Endometrial microvascular endothelial cells (primary cell): ENCODE results near the gene ZC3H7A. TPM values are rescaled to one million over a fixed set of nuclear protein-coding genes. Genes with fewer than 3 reads are reported as not detected.

Experiments
- in situ Hi-C: cut with HindIII; loops from 2 replicates; pipeline ENCODE4 v1.10.0; 2017; ENCODE audit warnings: low sequenced_read_pairs, low pct_unique_long_range_greater_than_20kb; ENCODE audit errors: inconsistent ontology term
- total RNA-seq: library from RNA; depleted of rRNA; stranded (reverse); fragments of >200 nt; gene quantifications from one replicate; pipeline ENCODE4 v1.2.3, GENCODE V29; 2015; ENCODE audit errors: inconsistent ontology term

The ZC3H7A gene
- total RNA-seq, 1 donor from 2014 or later: 40.4 TPM

DNA sequence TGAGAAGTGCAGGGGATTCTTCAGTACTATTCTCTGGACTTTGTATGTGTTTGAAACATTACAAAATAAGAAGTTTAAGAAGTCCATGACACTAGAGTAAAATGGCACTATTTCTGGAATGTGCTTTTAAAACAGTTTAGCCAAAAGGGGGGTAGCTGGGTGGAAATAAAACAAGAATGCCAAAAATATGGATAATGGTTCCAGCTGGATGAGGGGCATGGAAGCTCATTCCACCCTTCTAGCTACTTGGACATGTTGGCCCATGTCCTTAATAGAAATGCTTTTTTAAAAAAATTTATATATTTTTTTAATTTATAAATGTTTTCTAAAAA is 13.1 kb downstream of the ZC3H7A start:
- in situ Hi-C loops: no loop called here

DNA sequence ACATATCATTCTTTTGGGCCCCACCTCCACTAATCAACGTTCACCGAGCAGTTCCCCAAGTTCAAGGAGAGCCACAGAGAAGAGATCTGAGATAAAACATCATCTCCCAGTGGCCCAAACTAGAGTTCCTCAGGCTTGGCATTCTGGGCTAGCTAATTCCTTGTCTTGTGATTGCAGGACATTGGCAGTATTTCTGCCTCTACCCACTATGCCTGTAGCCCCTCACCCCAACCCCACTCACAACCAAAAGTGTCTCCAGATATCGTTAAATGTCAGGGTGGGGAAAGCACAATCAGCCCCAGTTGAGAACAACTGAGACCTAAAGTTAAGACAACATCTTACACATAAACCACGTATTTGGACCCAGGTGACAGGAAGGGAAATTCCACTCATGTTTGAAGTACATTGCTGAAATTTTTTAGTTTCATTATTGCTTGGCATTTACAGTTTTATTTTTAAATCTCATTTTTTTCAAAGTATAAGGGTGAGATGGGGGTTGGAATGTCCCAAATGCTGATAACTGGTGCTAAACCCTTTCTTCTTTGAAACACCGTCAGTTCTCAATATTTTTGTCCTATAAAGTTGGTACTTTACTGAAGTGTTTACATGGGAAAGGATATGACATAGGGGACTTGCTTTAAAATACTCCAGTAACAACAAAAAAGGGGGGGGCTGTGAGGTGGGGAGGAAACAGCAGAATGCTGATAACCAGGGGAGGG is 13.6 kb downstream of the ZC3H7A start:
- in situ Hi-C loops: no loop called here

DNA sequence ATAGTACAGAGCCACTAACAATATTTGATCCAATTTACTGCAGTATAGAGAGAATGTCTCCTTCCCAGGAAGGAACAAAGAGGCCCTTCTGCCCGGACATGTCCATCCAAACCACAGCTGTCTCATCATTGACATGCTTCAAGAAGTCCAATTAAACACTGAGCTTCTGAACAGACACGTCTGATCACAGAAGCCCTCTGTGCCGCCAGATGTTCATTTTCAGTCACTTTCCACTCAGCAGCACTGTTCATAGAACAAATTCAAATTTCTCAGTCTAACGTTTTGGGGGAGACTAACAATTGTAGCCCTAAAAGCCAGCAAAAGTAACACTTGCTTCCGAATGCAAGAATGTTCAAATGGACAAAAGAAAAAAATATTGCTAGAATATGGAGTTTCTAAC is 15.3 kb downstream of the ZC3H7A start:
- in situ Hi-C loops: no loop called here

DNA sequence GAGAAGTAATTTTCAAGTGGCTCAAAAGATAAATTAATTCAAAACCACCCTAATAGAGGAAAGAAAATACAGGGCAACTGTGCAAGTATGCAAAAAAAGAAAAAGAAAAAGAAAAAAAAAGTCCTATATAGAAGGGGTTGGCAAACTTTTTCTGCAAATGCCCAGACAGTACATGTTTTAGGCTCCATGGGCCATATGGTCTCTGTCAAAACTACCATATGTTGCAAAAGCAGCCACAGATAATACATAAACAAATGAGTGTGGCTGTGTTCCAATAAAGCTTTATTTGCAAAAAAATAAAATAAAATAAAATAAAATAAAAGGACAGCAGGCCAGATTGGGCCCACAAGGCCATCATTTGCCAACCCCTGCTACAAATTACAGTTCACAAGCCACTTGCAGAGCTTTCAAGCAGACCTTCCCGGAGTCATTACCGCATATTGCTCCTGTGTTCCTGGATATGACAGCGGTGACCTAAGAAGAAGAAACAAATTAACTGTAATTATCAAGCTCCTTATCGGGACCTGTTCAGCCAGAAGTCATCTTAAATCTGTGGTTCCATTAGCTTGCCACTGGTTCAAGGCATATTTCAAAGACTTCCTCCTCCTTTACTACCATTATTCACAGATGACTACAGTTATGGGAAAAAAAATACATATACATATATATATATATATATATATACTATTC is 15.9 kb downstream of the ZC3H7A start:
- in situ Hi-C loops: no loop called here

DNA sequence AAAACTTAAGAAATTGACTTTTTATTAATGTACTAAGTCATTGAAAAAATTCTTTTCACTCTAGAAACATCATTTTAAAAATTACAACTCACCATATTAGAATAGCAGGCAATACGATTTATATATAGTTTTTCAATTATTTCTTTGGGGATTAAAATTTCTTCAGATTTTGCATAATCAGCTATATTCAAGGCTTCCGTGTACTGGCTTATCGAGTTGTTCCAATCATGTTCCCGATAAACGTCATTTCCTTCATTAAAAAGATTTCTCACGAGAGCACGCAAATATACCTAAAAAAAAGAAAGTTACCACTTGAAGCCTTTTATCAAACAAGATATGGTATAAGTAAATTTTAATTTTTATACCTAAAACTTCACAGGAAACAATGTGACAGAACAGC is 18.0 kb downstream of the ZC3H7A start:
- in situ Hi-C loops: no loop called here

DNA sequence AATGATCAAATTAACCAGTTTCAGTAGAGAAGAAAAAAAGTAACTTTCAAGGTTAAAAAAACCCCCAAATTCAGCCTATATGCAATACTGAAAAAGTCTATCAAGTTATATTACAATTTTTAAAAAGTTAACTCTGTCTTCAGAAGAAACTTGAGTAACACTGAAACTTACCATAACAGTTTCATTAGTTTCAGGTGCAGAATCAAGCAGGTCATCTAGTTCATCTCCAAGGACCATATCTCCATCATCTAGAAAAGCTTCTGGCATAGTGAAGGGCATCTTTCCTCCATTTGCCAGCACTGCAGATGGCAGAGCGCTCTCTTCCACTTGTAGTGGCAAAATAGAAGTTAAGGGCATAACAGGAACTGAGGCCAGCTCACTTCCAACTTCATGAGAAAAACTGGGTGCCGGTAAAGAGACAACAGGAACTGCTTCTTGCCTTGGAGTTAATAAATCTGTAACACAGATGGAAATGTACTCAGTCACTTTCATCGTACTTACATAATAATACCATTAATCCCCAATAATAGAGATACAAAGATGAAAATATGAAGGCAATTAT is 22.9 kb downstream of the ZC3H7A start:
- in situ Hi-C loops: no loop called here

DNA sequence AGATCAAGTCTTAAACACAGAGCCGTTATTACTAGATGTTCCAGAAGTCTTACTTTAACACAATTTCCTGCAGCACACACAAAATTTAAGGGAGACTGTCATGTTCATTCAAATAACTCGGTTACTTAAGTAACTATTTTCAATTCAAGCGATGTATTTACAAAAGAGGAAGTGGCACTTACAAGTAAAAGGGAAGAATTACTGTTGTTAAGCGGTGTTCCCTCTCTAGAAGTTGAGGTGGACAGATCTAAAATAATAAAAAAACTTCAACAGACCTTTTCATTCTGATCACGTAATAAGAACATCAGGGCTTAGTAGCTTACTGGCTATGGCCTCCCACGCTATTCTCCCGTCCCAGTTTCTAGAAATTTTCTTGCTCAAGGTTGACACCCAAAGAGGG is 28.2 kb downstream of the ZC3H7A start:
- in situ Hi-C loops: no loop called here

DNA sequence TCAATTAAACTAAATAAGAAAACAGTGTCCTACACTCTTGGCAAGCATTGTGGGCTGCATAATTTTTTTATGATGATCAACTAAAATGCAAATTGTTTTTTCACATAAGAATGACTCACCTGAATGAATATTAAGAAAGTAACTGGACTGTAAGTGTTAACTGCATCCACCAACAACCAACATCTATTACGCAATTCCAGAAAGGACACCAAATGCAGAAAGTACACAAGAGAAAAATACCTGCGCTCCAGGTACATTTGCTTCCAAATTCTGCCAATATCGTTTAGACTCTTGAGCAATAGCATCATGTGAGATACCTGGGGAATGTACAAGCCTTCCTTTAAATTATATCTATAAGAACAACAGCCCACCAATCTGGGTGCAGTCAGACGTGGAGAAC is 34.6 kb downstream of the ZC3H7A start:
- in situ Hi-C loops: no loop called here

DNA sequence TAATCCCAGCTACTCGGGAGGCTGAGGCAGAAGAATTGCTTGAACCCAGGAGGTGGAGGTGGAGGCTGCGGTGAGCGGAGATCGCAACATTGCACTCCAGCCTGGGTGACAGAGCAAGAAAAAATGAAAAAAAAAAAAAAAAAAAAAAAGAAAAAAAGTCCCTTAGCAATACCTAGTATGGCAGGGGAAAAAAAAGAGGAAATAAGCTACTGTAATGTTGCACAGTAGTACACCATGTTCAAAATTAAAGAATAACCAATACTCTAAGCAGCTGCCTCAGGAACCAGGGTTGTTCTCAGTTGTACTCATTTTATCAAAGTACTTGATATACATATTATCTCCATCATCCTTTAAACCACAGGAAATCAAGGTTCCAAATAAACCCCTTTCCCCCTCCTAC is 37.1 kb downstream of the ZC3H7A start:
- in situ Hi-C loops: no loop called here

DNA sequence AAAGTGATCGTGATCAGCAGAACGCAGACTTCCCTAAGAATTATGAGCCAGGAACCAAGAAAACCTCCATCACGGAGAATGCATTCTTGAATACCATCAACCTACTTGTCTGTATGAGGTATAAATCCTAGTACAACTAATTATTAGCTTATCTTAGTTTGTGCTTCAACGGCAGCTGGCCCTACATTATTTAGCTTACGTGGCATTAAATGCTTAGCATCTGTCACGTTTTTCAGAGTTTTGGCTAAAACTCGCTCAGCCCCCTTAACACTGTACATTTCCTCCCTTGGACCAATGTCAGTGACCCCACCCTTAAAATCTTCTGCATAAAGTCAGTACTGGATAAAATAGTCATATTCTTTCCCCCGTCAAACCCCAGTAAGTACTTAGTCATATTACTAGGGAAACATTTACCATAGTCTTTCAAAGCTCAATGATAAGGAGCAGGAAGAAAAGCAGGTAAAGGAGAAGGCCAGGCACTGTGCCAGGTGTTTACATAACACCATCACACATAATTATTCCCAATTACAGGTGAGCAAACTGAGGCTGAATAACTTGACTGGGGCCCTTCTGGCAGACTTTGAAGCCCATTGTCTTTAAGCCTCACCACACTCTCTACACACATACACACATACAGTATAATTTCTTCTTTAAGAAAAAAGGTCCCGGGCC is 37.8 kb downstream of the ZC3H7A start:
- in situ Hi-C loops: no loop called here

DNA sequence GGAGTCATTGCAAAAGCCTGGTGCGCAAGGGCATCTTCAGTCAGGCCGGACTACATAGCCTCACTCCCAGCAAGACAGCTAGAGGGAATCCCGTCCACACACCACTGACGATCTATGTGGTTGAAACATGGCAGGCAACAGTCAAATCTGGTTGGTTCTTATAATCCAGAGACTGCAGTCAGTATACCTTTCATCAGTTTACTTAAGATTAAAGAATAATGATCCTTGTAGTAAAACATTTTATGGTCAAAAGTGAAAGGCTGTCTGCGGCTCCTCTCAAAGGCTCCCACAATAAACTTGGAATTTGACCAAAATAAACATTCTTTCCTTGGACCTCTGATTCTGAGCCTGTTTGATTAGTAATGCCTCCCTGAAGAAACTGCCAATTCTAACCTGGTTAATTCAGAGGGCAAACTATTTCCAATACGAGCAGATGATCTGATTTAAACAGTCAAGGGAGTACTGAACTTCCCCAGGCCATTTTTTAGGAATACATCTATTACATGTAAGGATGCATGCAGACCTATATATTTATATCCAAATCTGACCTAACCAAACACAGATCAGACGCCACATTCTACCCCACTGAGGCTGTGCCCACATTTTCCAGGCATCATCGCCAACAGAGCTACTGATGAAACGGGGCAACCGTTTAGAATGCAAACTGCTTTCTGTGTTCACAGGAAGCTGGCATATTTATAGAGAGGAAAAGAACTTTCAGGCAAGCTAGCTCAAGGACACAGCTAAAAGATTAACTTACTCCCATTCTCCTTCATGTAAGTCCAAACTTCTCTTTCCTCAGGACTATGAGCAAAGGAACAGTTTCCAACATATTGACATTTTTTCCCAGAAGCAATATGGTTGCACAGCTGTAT is 39.1 kb downstream of the ZC3H7A start:
- in situ Hi-C loops: no loop called here

DNA sequence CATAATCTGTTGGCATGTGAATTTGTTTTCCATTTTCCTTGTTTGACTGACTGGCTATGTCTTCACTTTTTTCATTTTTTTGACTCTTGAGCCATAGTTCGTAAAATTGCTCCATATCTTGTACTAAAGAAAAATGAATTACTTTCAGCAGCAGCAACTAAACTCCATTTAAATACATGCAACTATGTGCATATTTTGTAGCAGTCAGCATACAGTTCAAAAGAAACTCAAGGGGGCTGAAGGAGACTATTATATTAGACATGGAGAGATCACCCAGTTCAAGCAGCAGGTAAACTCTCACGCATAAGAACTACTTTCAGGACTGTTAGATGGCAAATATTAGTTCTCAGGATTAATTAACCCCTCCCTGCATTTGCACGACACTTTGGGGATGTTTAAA is 40.8 kb downstream of the ZC3H7A start:
- in situ Hi-C loops: no loop called here

DNA sequence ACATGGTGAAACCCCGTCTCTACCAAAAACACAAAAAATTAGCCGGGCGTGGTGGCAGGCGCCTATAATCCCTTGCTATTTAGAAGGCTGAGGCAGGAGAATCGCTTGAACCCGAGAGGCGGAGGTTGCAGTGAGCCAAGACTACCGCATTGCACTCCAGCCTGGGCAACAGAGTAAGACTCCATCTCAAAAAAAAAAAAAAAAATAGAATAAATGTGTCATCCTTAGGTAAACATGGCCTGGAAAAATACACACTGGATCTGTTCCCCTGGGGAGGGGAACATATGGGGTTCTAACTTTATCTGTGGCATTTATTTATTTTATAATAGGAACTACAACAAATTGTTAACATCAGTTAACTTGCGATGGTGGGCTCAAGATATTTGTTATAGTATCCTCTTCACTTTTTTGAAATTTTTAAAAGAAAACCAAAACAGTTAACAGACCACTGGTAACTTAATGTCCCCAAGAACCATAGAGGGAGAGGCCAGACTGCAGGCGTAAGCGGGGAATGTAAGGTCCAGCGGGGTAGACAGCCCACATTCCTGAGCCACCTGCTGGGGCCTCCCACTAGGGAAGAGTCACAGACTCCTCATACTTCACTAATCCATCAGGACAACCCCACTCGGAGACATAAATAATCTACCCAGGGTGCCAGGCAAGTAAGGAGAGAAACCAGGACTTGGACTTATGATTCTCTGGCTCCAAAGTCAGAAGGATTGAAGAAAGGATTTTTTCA is 41.9 kb downstream of the ZC3H7A start:
- in situ Hi-C loops: no loop called here

DNA sequence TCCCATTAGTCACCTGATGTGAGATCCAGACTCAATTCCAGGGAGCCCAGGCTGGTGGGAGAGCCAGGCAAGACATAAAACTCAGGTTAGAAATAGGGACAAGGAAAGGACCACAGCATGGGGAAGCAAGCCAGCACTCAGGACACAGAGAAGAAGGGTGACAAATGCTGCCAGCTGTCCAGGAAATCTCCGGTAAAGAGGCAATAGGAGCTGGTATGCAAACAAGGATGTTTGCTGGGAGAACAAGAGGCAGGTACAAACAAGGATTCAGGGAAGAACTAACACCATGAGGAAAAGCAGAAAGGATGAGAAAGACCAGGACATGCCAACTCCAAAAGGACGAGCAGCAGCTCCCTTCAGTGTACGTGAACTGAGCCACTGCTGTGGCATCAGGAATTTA is 44.2 kb downstream of the ZC3H7A start:
- in situ Hi-C loops: no loop called here

DNA sequence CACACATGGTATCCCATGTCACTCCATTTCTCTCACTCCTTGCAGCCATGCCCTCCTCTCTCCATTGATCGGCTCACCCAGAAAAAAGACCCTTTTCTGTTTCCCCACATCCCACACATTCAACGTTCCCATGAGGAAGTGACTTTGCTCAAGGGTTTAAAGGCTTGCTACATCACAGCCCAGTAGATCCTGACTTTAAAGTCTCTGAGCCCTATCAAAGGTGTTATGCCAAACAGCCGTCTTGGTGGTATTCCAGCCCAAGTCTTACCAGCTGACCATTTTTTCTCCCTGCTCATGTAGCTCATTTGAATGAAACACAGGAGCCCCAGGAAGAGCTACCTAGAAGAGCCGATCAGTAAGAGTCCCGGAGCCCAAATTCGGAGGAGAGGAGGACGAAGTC is 47.0 kb downstream of the ZC3H7A start:
- in situ Hi-C loops: no loop called here

DNA sequence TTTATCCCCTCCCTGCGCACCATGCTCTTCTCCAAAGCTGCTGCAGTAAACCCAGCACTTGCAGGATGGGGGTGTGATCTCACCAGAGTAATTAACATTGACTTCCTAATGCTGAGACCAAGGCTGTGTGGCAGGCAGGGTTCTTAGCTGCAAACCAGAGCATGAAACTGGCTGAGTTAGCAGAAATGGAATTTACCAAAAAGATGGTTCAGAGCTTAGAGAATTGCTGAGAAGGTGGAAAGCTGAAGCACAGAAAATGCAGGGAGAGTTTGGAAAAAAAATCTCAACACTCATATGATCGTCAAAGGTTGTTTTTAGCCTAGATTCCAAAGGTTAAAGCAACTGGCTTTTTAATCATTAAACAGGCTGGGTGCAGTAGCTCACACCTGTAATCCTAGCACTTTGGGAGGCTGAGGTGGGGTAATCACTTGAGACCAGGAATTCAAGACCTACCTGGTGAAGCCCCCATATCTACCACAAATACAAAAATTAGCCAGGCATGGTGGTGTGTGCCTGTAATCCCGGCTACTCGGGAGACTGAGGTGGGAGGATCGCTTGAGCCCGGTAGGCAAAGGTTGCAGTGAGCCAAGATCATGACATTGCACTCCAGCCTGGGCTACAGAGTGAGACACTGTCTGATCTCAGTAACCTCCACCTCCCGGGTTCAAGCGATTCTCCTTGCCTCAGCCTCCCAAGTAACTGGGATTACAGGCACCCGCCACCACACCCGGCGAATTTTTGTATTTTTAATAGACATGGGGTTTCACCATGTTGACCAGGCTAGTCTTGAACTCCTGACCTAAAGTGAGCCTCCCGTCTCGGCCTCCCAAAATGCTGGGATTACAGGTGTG is 48.4 kb downstream of the ZC3H7A start:
- in situ Hi-C loops: no loop called here

DNA sequence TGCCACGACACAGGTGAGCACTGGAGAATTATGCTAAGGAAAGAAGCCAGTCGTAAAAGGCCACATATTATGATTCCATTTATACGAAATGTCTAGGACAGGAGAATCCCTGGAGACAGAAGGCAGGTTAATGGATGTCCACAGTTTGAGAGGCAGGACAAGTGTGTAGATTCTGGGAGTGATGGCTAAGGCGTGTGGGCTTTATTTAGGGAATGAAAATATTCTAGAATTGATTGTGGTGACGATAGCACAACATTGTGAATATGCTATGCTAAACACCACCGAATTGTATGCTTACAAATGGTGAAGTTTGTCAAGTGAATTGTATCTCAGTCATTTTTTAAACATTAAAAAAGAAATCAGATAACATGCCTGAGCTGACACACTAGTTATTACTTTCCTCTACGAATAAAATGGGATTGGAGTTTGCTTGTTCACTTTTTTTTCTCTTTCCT is 49.1 kb downstream of the ZC3H7A start:
- in situ Hi-C loops: no loop called here

DNA sequence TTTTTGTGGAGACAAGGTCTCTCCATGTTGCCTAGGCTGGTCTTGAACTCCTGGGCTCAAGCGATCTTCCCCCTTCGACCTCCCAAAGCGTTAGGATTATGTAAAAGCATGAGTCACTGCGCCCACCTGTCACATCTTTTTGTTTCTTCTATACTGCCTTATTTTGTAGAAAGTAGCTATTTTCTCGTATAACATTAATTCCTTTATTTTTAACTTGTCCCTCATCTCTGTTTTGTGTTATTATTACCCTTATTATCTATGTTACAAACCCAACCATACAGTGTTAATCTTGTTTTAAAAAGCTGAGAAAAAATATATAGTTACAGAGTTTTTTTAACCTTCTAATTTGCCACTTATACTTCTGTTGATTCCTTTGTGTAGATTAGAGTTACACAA is 53.0 kb downstream of the ZC3H7A start:
- in situ Hi-C loops: no loop called here
